Kasumi-1 (cell line): ENCODE measurements around the gene ETV2.
"Not testable (repeated sequence)": the region's sequence is repeated elsewhere in the genome, so short reads cannot be mapped to it uniquely, and the experiment has no call there.

Experiments used
- DNase-seq, 2 experiments: peaks; one replicate each; lab custom pipeline; 2025; lab: John Stamatoyannopoulos, UW

The ETV2 gene, protein sequence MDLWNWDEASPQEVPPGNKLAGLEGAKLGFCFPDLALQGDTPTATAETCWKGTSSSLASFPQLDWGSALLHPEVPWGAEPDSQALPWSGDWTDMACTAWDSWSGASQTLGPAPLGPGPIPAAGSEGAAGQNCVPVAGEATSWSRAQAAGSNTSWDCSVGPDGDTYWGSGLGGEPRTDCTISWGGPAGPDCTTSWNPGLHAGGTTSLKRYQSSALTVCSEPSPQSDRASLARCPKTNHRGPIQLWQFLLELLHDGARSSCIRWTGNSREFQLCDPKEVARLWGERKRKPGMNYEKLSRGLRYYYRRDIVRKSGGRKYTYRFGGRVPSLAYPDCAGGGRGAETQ

DNA sequence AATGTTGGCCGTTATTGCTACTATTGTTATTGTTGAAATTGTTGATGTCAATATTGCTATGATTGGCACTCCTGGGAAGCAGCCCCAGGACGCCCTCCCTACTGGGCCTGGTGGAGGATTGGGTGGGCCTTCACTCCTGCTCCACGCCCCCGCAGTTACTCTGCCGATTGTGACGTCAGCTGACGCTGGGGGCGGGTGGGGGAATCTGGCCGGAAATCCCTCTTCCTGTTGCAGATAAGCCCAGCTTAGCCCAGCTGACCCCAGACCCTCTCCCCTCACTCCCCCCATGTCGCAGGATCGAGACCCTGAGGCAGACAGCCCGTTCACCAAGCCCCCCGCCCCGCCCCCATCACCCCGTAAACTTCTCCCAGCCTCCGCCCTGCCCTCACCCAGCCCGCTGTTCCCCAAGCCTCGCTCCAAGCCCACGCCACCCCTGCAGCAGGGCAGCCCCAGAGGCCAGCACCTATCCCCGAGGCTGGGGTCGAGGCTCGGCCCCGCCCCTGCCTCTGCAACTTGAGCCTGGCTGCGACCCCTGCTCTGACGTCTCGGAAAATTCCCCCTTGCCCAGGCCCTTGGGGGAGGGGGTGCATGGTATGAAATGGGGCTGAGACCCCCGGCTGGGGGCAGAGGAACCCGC is at the start of gene ETV2:
ETV2 (plus strand) TSS at position 231 of the 637 bp plus-strand sequence. CDS start 716 bp downstream, outside the sequence.
- DNase-seq = no peak

DNA sequence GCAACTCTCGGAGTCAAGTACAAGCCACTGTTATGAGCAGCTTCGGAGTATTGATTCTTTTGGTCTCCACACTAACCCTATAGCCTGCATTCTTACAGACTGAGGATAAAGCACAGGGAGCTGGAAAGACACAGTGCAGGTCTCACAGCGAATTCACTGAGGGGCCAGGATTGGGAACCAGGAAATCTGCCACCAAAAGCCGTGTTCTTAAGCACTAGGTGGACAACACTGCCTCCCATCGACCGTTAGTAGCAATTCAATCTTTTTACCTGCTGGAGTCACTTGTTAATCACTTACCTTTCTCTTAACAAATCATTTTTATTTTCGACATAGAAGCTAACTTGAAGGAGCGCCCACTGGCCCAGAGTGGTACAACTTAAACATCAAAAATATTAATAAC is 49.3 kb upstream of the ETV2 start:
- DNase-seq = peak; percentile 48 to 73

DNA sequence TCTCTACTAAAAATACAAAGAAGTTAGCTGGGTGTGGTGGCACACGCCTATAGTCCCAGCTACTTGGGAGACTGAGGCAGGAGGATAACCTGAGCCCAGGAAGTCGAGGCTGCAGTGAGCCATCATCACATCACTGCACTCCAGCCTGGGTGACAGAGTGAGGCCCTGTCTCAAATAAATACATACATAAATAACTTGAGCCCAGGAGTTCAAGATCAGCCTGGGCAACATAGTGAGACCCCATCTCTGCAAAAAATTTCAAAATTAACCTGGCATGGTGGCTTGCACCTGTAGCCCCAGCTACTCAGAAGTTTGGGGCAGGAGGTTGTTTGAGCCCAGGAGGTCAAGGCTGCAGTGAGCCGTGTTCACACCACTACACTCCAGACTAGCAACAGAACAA is 46.5 kb upstream of the ETV2 start:
- DNase-seq = not testable (repeated sequence)

DNA sequence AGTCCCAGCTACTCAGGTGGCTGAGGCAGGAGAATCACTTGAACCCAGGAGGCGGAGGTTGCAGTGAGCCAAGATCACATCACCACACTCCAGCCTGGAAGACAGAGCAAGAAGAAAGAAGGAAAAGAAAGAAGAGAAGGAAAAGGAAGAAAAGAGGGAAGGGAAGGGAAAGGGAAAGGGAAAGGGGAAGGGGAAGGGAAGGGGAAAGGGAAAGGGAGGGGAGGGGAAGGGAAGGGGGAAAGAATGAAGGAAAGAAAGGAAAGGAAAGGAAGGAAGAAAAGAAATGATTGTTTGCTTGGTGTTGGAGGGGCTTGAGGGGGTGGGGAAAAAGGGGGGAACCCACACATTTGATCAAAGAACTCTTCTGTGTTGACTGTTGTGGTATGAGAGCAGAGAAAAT is 45.6 kb upstream of the ETV2 start:
- no peak for DNase-seq

DNA sequence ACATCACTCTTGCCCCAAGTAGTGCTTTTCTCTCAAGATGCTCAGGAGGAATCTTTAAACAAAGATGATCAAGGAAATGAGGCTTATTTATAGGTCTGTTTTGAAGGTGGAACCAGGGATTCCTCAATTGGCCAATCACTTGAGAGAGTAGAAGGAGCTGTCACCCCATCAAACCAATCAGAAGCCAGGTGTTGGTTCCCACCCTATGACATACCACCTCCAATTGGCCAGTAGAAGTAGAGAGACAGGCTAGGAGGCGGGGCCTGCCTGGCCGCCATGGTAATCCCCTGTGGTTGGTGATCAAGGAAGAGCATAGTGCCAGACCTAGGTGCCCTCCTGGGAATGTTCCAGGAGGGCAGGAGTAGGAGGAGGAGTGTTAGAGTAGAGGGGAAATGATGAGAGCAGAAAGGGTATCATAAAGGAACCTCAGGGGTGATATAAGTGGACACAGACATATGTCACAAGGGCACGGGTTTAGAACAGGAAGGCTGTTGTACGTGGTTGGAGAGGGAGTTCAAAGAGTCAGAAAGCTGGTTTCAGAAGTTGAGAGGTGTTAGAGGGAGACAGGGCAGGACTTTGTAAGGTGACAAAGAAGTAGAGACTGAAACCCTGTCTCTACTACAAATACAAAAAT is 45.1 kb upstream of the ETV2 start:
- no peak for DNase-seq

DNA sequence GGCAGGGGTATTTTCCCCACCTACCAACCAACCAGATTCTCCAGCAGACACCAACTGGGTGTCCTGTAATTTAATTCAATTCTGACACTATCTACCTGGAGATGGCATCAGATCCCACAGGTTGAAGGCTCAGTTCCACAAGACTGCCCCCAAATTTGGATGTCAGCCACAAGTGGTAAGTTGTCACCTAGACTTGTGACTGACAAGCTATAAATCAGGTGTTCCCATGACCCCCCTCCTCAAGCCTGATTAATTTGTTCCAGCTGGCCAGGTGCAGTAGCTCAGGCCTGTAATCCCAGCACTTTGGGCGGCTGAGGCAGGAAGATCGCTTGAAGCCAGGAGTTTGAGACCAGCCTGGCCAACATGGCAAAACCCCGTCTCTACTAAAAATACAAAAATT is 39.6 kb upstream of the ETV2 start:
- no peak for DNase-seq

DNA sequence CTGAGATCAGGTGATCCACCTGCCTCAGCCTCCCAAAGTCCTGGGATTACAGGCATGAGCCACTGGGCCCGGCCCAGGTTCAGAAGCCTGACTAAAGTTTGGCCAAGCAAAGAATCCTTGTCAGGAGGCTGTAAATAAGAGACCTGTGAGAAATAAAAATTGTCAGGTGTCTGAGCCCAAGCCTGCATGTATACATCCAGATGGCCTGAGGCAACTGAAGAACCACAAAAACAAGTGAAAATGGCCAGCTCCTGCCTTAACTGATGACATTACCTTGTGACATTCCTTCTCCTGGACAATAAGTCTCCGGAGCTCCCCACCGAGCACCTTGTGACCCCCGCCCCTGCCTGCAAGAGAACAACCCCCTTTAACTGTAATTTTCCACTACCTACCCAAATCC is 37.1 kb upstream of the ETV2 start:
- not testable (repeated sequence) for DNase-seq

DNA sequence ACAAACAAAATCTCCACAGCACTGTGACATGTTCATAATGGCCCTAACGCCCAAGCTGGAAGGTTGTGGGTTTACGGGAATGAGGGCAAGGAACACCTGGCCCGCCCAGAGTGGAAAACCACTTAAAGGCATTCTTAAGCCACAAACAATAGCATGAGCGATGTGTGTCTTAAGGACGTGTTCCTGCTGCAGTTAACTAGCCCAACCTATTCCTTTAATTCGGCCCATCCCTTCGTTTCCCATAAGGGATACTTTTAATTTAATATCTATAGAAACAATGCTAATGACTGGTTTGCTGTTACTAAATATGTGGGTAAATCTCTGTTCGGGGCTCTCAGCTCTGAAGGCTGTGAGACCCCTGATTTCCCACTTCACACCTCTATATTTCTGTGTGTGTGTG is 34.4 kb upstream of the ETV2 start:
- not testable (repeated sequence) for DNase-seq

DNA sequence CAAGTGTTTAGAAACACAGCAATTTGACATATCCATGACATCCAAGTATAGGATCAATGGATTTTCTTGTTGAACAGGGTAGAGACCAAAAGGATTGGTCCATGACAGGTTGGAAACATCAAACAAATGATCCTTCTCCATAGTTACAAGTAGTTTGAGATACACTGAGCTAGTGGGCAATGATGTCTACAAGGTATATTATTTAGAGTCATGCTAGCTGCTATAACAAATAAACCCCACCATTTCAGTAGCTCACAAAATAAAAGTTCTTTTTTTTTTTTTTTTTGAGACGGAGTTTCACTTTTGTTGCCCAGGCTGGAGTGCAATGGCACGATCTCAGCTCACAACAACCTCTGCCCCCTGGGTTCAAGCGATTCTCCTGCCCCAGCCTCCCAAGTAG is 33.9 kb upstream of the ETV2 start:
- DNase-seq = no peak

DNA sequence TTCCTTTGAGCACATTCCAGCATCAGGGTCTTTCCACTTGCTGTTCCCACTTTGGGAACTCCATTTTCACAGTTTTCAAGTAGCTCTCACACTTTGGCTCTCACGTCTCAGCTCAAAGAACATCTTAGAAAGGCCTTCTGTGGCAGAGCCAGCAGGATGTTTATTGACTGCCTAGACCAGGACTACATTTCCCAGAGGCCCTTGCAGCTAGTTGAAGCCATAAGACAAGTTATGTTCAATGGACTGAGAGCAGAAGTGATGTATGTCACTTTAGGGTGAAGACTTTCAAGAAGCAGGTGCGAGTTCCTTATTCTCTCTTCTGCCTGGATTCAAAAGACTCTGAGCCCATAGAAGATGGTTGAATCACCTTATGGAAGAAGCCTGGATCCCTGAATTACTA is 33.3 kb upstream of the ETV2 start:
- peak; percentile 2 to 21 for DNase-seq

DNA sequence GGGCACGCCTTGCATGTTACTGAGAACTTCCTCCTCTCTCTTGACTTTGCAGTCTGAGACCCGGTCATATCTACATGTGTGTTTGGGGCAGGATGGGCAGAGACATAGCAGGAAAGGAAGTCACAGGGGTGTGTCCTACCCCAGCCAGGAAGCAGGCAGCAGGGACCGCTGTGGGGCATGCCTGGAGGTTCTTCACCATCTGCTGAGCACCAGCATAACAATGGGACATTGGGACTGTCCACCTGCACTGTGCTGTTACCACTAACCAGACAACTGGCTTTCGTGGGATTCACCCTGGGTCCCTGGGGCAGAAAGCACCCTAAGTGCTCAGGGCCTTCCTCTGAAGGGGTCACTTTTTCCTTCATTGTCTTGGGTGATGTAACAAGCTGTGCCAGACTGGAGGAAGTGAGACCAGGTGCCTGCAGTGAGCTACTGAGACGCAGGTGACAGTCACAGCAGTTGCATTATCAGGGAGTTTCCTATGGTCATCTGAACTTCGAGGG is 31.6 kb upstream of the ETV2 start:
- DNase-seq = no peak

DNA sequence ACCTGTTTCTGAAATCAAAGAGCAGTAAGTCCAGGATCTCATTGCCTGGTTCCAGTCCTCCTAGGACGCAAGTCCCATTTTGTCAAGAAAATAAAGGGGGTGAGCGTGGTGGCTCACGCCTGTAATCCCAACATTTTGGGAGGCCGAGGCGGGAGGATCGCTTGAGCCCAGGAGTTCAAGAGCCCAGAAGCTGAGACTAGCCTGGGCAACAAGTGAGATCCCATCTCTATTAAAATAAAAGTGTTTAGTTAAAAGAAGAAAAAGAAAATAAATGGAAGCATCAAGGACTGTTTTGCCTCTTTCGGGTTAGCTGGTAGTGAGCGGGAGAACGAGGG is 29.4 kb upstream of the ETV2 start:
- no peak for DNase-seq

DNA sequence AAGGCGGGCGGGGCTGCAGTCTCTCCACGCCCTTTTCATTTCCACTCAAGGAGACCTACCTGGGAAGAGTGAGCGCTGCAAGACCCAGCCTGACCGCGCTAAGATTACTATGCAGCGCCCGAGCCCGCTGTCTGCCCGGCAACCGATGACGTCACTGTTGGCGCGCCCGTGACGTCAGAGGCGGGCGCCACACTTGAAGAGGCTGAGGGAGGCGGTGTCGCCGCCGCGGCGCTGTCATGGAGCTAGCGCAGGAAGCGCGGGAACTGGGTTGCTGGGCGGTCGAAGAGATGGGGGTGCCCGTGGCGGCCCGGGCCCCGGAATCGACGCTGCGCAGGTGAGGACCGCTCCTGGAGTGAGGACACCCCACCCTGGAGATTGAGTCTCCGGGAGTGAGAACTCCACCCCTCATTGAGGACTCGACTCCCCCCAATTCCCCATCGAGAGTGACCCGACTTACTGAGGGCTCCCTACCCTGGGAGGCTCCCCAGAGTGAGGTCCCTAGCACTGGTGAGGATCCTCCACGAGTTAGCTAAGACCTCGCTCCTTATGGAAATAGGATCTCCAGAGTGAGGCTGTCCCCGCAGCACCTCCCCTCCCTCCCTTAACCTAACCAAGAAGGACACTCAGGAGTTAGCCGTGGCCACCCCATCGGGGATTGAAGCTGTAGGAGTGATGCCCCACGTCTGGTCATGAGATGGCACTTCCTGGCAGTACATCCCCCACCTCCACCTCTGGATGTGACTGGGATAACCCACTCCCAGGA is 28.8 kb upstream of the ETV2 start, which contains the start of gene HAUS5:
HAUS5 (plus strand) TSS at position 177 of the 763 bp plus-strand sequence; CDS start at position 237, 60 bp downstream.
- peak; percentile 86 to 87 for DNase-seq

DNA sequence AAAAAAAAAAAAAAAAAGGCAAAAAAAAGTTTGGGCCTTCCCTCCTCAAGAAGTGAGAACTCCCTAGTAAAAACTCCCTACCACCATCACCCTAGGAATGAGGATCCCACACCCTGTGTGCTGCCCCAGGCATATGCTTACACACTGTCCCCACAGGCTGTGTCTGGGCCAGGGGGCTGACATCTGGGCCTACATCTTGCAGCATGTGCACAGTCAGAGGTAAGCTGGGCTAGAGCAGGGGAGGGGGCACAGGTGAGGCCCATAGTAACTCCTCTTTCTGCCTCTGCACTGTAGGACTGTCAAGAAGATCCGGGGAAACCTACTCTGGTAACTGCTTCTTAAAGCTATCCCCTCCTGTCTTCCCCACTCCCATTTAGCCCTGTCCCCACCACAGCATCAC is 28.0 kb upstream of the ETV2 start:
- DNase-seq = no peak

DNA sequence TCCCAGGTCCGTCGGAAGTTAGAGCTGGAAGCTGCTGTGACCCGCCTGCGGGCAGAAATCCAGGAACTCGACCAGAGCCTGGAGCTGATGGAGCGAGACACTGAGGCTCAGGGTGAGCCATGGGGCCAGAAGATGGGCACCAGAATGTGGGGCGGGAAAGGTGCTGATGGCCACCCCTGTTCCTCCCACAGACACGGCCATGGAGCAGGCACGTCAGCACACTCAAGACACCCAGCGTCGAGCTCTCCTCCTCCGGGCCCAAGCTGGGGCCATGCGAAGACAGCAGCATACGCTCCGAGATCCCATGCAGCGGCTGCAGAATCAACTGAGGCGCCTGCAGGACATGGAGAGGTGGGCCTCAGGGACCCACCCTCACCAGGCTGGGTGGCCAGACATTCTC is 26.5 kb upstream of the ETV2 start:
- no peak for DNase-seq

DNA sequence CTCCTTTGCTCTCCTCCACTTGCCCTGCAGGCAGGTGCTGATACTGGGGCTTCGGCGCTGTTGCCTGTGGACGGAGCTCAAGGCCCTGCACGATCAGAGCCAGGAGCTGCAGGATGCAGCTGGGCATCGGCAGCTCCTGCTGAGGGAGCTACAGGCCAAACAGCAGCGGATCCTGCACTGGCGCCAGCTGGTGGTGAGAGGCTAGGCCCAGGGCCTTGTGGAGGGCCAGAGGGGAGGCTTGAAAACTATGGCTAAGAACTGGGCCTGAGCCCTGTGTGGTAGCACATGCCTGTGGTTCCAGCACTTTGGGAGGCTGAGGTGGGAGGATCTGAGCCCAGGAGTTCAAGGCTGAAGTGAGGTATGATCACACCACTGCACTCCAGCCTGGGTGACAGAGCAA is 22.7 kb upstream of the ETV2 start:
- no peak for DNase-seq

DNA sequence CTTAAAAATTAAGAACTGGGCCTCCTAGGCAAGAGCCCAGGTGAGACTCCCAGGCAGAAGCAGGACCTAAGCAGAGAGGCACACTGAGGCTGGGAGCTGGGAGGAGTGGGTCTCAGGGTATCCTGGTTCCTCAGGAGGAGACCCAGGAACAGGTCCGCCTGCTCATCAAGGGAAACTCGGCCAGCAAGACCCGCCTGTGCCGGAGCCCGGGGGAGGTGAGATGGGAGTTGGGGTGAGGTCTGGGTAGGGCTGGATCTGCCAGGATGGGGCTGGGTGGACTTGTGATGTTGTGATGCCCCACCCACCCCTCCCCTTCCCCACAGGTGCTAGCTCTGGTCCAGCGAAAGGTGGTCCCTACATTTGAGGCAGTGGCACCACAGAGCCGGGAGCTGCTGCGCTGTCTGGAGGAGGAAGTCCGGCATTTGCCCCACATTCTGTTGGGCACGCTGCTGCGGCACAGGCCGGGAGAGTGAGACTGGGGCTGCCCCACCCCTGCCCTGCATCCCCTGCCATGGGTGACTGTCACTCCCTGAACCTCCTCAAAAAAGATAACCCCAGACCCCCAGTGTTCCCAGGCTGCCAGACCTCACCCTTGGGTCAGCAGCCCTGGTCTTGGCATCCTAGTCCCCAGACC is 22.1 kb upstream of the ETV2 start:
- DNase-seq = no peak

DNA sequence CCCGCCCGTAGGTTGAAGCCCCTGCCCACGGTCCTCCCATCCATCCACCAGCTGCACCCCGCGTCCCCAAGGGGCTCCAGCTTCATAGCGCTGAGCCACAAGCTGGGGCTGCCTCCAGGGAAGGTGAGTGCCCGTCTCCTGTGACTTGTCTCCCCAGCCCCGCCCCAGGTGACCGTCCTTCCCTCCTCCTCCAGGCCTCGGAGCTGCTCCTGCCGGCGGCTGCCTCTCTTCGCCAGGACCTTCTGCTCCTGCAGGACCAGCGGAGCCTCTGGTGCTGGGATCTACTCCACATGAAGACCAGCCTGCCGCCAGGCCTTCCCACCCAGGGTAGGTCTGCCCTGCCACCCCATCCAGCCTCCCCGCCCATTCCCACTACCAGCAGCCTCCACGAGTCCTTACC is 21.5 kb upstream of the ETV2 start:
- no peak for DNase-seq

DNA sequence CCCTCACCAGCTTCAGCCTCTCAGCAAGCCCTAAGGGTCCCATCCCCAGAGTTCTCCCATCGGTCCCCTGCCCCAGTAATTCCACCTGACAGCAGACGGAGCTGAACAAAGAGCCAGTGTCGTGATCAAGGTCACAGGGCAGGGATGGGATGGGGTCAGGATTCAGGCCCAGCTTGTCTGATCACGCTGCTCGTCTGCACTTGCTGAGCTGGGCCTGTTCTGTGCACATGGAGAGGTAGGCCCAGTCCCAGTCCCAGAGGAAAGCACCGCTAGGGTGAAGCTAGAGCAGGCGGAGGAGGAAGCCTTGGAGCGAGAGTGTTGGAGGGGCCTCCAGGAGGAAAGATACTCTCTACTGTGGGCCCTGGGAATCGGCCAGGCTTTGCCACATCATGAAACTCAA is 19.8 kb upstream of the ETV2 start:
- no peak for DNase-seq

DNA sequence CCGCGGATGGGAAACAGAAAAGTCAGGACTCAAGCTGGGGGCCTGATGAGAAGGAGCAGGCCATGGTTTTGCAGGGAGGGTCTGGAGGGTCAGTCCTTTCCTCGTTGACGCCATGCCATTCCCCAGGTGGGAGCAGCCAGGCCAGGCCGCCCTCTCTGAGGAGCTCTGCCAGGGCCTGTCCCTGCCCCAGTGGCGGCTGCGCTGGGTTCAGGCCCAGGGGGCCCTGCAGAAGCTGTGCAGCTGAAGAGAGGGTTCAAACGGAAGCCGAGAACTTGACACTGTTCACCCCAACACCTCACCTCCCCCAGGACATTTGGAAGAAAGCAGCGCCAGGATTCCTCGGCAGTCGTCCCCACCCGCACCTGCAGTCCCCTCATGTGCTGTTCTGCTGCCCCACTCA is 18.8 kb upstream of the ETV2 start:
- no peak for DNase-seq

DNA sequence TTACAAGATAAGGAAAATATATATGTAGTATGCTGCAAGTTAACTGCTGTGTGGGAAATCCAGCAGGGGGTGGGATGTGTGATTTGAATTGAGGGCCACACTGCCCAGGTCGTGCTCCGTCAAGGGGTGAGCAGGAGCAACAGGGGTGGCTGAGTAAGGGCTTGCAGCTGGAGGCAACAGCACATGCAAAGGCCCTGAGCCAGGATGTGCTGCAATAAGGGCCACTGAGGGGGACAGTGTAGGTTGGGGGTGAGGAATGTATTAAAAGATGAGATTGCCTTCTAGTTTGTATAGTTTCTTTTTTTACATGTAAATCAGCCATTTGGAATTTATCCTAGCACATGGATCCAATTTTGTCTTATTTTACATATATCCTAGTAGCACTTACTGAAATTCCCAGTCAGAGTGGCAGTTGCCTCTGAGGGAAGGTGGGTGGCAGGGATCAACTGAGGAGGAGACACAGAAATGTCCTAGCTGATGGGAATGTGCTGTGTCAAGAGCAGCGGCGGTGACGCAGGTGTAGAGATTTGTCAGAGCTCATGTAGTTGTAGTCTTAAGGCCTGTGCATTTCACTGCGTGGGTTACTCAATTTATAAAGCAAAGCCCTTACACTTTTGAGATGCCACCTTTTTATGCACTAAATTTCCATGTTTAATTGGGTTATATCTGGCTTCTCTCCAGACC is 18.1 kb upstream of the ETV2 start:
- no peak for DNase-seq

DNA sequence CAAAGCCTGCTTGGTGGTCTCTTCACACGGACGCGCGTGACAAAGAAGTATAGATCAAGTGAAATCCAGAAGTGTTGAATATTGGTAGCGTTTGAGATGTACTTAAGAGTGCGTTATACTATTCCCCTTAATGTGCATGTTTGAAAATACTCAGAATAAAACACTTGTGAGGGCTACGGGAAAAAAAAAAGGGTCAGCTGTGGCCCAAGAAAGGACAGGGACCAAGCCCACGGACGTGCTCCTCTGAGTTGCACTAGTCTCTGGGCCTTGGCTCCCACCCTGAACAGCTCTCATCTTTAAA is 13.3 kb upstream of the ETV2 start:
- no peak for DNase-seq
